GM18498 (cell line): Measurements from ENCODE around the gene PAIP2.

ENCODE experiments used
- ATAC-seq: cut with Tn5 transposase; IDR thresholded peaks from one replicate; pipeline ENCODE4 v1.9.1; 2021; ENCODE audit warnings: mild to moderate bottlenecking, moderate library complexity; ENCODE audit not compliant: unreplicated experiment

The PAIP2 gene

GRCh38 chr5:139390639-139391569, 49.2 kb downstream of the PAIP2 start:
- no peak for ATAC-seq

DNA sequence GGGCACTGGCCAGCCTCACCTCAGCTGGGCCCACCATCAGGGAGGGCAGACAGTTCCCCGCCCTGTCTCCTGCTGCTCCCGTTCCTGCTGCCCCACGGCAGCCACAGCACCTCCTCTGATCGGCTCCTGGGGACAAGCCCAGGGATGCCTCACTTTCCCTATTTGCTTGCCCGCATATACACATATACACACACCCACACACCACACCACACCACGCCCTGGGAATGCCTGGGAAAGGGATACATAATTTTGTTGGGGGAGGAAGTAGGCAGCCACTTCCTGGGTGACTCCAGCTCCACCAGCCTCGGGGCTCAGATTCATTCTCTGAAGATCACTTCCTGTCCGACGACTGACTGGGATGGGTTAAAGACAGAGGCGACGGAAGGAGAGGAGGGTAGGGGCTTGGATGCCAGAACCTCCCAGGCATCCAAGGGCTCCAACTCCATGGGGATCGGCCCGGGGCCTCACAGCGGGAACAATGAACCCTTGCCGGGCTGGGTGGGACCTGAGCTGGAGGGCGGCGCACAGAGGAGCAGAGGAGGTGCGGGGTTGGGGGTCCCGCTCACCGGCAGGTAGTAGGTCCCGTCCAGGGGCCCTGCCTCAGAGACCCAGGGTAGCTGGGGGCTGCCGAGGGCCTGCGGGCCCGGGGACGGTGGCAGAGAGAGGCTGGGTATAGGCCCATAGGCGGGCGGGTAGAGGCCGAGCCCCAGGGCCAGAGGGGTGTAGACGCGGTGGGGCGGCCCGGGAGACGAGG, 50.1 kb downstream of the PAIP2 start:
- no peak for ATAC-seq

DNA sequence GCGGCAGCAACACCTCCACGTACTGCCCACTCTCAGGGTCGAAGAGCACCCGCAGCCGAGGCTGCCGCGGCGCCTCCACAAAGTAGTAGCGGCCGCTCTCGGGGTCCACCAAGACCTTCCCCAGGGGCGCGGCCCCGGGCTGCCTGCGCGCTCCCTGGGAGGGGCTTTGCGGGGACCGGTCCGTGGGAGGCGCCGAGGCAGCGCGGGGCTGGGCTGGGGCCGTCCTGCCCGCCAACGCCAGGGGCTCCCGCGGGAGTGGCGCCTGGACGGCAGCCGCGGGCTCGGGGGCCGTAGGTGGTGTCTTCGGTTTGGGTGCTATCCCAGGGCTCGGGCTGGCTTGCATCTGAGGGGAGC, 50.6 kb downstream of the PAIP2 start:
- ATAC-seq, result no peak

DNA sequence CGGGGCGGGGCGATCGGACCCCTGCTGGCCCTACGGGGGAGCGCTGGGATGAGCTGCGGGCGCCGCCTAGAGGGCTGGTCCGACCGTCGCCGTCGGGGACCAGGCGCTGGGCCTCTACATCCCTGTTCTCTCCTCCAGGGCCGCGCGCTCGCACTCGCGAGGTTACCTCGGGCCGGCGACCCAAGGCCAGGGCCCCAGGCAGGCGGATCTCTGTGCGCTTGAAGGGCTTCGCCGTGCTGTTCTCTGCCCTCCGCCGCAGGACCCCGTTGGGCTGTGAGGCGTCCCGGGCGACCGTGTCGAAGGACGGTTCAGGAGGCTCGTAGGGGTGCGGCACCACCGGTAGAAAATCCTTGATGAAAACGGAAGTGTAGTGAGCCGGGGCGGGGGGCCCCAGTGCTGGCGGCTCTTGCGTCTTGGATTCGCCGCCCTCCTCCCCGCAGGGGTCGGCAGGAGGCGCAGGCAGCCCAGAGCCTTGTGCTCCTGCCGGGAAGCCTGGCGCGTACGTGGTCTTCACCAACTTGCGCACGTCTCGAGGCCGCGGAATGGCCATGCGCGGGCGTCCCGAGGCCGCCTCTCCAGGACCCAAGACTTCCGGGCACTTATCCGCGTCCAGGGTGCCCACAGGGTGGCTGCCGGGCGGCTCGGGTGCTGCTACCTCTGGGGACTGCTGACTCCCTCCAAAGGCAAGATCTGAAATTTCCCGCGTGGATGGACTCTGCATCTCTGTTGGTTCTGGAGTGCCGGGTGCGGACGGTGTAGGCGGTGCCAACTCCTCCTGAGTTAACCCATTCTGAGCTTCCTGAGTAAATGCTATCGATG, 51.2 kb downstream of the PAIP2 start:
- ATAC-seq, result peak; percentile 54

DNA sequence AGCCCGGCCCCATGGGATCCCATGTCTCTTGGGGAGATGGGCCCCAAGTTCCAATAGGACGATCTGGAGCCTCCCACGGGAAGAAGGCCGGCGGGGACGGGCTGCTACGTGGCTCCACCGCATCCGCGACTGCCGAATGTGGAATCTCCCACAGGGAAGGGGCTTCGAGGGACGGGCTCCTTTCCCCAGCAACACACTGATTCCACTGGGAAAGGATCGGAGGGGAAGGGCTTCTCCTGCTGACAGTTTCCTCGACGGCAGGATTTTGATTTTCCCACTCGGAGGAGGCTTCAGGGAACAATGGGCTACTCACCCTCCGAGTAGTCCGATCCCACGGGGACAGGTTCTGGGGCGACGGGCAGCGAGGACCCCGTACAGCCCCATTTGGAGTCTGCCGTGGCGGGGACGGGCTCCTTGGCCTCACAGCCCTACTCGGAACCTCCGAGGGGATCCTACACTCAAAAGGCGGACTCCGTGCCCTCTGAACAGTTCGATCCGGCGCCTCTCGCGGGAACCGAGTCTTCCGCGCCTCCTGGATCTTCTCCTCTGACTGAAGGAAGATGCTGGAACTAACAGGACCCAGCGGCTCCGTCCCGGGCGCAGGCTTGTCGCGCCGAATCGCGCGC, 52.0 kb downstream of the PAIP2 start:
- no peak for ATAC-seq

GRCh38 chr5:139394123-139394653, 52.5 kb downstream of the PAIP2 start:
- no peak for ATAC-seq

- ATAC-seq, result no peak
Observed at GRCh38 chr5:139394654-139395566, 53.3 kb downstream of the PAIP2 start, which contains the start of gene PROB1. TSS of gene PROB1 (minus strand) at chr5:139395104. CDS start at chr5:139395081, 23 bp downstream.

DNA sequence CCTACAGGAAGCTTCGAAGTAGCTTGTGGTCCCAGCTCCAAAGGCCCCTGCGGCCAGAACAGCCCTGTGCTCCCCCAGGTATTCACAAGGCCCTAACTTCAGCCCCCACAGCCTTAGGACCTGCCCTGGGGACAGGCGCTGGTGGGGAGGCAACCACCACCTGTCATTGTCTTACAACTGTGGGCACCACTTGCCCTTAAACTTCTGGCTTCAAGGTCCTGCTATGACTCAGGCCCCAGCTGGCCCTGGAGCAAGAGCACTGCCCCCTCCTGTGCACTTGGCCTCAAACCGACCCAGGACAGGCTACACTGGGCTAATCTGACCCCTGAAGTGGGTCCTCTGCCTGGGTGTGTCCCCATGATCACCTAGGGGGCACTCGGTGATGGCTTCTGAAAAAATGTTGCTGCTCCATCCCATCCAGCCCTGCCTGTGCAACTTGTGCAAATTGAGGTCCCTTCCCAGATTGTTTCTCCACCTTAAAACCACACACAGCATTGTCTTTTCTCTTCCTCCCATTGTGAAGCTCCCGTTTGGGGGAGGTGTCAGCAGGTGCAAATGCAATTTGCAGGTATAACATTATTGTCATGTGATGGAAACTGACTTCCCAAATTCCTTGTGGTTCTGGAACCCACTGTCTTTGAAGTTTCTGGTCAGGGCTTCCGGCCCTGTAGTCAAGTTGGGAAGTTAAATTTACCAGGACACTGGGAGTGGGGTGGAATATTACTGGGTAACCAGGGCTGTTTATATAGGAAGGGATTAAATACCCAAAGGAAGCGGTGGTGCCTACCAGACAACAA, 54.4 kb downstream of the PAIP2 start:
- no peak for ATAC-seq

DNA sequence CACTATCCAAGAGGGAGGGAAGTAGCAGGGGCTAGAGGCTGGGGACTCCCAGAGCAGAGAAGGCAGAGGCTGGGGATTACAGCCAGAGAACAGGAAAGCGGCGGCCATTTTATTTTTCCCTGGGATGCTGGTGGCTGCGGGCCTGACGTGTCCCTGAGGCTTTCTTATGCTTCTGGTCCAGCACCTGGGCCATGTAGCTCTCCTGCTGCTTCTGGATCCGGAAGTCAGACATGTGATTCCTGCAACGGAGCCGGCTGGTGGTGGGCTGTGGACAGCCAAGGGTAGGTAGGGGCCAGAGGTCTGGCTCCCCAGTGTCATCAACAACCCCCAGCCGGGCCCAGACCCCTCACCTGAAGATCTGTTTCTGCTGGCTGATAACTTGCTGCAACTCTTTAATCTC, 55.0 kb downstream of the PAIP2 start:
- no peak for ATAC-seq

DNA sequence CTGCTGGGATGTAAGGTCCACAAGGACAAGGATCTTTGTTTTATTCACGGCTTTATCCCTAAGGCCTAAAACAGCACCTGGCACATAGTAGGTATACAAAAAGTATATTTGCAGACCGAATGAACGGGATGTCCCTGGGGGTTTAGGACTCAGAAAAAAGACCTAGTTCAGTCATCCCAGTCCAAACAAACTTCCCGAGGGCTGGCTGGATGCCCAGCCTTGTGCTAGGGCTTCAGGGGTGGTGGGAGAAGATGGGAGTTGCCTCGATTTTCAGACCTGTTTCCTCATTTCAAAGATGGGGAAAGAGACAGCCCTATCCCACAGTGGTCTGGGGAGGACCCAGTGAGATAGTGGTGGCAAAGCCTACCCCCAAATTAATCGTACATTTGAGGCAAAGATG, 56.3 kb downstream of the PAIP2 start:
- ATAC-seq, result no peak

DNA sequence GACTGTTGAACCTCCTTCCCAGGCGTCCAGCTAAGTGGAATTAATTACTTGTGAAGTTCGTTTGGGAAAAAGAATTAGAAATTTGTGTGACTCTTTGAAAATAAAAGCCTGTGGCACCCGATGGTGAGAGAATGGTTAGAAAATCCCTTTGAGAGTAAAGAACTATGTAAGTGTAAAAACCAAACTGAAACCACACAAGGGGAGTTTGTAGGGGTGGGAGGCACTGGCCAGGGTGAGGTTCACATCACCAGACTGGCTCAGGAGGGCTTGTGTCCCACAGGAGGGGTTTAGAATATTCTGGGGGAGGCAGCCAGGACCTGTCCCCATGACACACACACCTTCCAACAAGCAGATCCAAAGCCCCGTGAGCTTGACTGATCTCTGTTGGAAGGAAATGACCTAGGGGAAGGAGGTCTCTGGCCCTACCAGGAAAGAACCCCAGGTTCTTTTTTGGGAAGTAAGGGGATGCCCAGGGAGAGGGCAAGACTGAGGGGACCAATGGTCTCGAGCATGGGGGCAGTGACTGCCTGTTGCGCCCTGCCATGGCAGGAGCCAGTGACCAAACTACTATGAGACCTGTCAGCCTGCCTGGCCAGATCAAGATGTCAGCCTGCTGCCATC, 58.0 kb downstream of the PAIP2 start:
- peak; percentile 29 for ATAC-seq

GRCh38 chr5:139401546-139401945, 59.9 kb downstream of the PAIP2 start:
- ATAC-seq, result no peak

- no peak for ATAC-seq
Observed at GRCh38 chr5:139402561-139403158, 61.0 kb downstream of the PAIP2 start.

- ATAC-seq, result no peak
Observed at GRCh38 chr5:139403418-139403786, 61.7 kb downstream of the PAIP2 start.

DNA sequence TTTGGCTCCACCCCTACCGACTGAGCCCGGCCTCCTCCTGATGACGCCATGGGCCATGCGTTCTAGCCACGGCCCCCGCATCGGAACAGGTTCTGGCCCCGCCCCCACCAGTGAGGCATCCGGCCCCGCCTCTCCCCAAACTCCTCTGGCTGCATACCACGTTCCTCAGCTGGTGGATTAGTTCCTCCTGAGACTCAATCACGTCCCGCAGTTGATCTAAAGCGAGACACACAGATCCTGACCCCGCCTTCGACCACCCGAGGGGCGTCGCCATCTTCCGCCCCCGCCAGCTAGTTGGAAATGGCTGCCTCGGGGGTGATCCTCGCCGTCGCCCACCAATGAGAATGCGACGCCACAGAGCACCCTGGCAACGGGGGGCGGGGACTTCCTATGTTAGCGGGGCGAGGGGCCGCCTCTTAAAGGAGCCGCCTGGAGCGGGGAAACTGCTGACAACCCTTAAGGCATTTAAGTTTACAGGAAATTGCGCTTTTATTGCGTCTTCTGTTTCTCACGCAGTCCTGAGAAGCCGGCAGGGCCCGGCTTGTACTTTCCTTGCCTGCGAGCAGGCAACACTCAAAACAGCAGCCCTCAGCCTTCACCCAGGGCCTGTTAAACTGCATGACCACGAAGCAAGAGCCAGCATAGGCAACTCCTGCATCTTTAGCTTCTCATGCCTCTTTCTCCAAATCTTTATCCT, 62.3 kb downstream of the PAIP2 start, which contains the start of gene SPATA24:
Gene SPATA24 (minus strand): TSS at position 303 of the 697 bp plus-strand sequence. CDS start 29 bp downstream, at position 274.
- peak; percentile 84 for ATAC-seq

DNA sequence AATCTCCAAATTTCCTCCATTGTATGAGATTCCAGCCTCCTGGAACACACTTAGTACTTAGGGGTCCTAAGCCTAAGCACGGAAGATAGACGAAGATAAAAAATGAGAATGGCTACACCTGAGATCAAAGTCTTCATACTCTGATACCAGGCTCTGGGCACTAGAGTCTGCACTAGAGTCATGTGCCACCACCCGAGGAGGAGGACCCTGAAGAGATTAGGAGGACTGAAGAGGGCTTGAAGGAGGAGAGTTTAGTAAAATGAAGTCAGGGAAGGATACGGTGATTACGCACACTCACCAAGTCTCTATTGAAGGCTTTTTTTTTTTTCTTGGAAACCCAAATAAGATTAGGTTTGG, 62.8 kb downstream of the PAIP2 start:
- no peak for ATAC-seq

DNA sequence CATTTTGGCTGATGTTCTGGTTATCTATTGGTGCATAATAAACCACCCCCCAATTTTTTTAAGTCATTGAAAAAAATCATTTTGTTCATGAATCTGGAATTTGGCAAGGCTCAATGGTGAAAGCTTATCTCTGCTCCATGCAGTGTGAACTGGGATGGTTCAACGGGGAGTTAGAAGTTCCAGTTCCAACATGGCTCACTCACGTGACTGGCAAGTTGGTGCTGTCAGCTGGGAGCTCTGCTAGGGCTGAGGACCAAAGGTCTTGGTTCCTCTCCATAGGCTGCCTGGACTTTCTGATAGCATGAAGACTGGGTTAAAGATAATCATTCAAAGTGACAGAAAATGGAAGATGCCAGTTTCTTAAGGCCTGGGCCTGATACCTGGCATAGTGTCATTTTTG, 65.3 kb downstream of the PAIP2 start:
- no peak for ATAC-seq
